ENCODE results near the gene RBMX. TPM values are rescaled to one million over a fixed set of nuclear protein-coding genes. Genes with fewer than 3 reads are reported as not detected.

The RBMX gene
- total and polyA plus RNA-seq, 2 of the 4 experiments (the other 2 are of a cell fraction), result 151 to 337 TPM

GRCh38 chrX:136861877-136862276 is 18.6 kb downstream of the RBMX start:
- Histone ChIP-seq H3K23ac (ENCODE audit: low read depth, low read length) (no peak overlapping the region), H4K8ac (ENCODE audit: low read depth in 2 of 2, low read length in 2 of 2) (no peak overlapping the region), H3K18ac (ENCODE audit: low read depth, low read length) (no peak overlapping the region), H4K91ac (ENCODE audit: insufficient read depth, low read depth, low read length) (no peak overlapping the region), H3K4me2 (ENCODE audit: low read depth, low read length) (no peak overlapping the region), H3K4me1 (ENCODE audit: control insufficient read depth, insufficient read depth, low read length) (no peaks in the 10 kb centered on the region), H3K27me3 (ENCODE audit: control insufficient read depth, insufficient read depth, low read length) (no peaks in the 10 kb centered on the region), H4K20me1 (ENCODE audit: insufficient read depth, low read length) (no peaks in the 10 kb centered on the region; the same call in 1 of the 2 replicates), H2AK5ac (ENCODE audit: low read depth, low read length) (no peak overlapping the region), H4K5ac (ENCODE audit: low read depth, low read length) (no peak overlapping the region), H3K36me3 (ENCODE audit: control insufficient read depth, insufficient read depth, low read length) (peaks cover 20% of the 10 kb centered on the region), H2BK120ac (ENCODE audit: low read depth, low read length) (no peak overlapping the region), H2BK5ac (ENCODE audit: low read depth, low read length, poor library complexity, severe bottlenecking) (no peak overlapping the region), H3K79me1 (ENCODE audit: low read depth in 1 of 2, low read length in 2 of 2) (peaks cover 0 to 12% of the 10 kb centered on the region in 2 experiments; a peak in 2 of 4 replicates), H2BK15ac (ENCODE audit: low read depth, low read length) (no peak overlapping the region), H3K56ac (ENCODE audit: extremely low read depth, insufficient read depth, low read length) (no peak overlapping the region), H3K14ac (replicated peaks; ENCODE audit: low read depth, low read length) (no peak overlapping the region), H3K9me1 (ENCODE audit: insufficient read depth, low read length) (no peaks in the 10 kb centered on the region; the same call in 1 of the 2 replicates), H3K27ac (ENCODE audit: insufficient read depth, low read length) (no peak overlapping the region), H2BK20ac (ENCODE audit: low read depth, low read length) (no peak overlapping the region), H3K4ac (ENCODE audit: low read depth, low read length) (no peak overlapping the region), H2AK9ac (replicated peaks; ENCODE audit: low read depth, low read length, poor library complexity) (no peak overlapping the region), H3K9me3 (ENCODE audit: control insufficient read depth, insufficient read depth, low read length) (no peaks in the 10 kb centered on the region), H2AFZ (replicated peaks; ENCODE audit: low read length, poor library complexity) (no peak overlapping the region), H3K9ac (ENCODE audit: low read depth, low read length) (no peak overlapping the region), H3K4me3 (ENCODE audit: insufficient read depth, low read depth, low read length) (no peak overlapping the region)
- WGBS, 2 experiments (ENCODE audit: extremely low coverage in 2 of 2, insufficient read length in 1 of 2), result no CpG with 5 or more reads among the region's 1 CpG
- DNase-seq (no peak), ATAC-seq (ENCODE audit: low read depth) (no peak)
- CTCF ChIA-PET, result interaction anchor here (0.7 to 1.2 kb wide), 2 partner anchors 75 to 153 kb away, joined by 3 to 7 read pairs; no protein-coding TSS in a partner anchor
- intact Hi-C loops (cut with micrococcal nuclease), result no loop called here
- POLR2A ChIA-PET (ENCODE audit: unreplicated experiment), result no interaction called here
- dilution Hi-C loops (cut with HindIII; ENCODE audit: low sequenced_read_pairs, unreplicated experiment), result no loop called here
- BruUV-seq (replicated peaks), result no TSS peak
- TF ChIP-seq, protein P1, sequence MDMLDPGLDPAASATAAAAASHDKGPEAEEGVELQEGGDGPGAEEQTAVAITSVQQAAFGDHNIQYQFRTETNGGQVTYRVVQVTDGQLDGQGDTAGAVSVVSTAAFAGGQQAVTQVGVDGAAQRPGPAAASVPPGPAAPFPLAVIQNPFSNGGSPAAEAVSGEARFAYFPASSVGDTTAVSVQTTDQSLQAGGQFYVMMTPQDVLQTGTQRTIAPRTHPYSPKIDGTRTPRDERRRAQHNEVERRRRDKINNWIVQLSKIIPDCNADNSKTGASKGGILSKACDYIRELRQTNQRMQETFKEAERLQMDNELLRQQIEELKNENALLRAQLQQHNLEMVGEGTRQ (IDR thresholded peaks at IDR 0.05; ENCODE audit: low read depth, low read length), result no peak
- TF ChIP-seq MXI1 (IDR thresholded peaks at IDR 0.05; ENCODE audit: borderline replicate concordance, low read depth, low read length) (no peak), CHD1 (IDR thresholded peaks at IDR 0.05; ENCODE audit: low read depth, low read length) (no peak), RCOR1 (IDR thresholded peaks at IDR 0.05; ENCODE audit: insufficient replicate concordance, low read length) (no peak), NFE2L2 (IDR thresholded peaks at IDR 0.05; ENCODE audit: low read depth, low read length) (no peak), CEBPB (IDR thresholded peaks at IDR 0.05; ENCODE audit: low read depth, low read length) (no peak), RAD21 (IDR thresholded peaks at IDR 0.05; ENCODE audit: low read length) (no peak), MAFK (IDR thresholded peaks at IDR 0.05; ENCODE audit: low read depth, low read length) (no peak), RFX5 (IDR thresholded peaks at IDR 0.05; ENCODE audit: low read depth, low read length) (no peak), MAZ (IDR thresholded peaks at IDR 0.05; ENCODE audit: borderline replicate concordance, low read depth, low read length) (no peak), POLR2A (IDR thresholded peaks at IDR 0.05; ENCODE audit: low read depth, low read length) (no peak), SMC3 (IDR thresholded peaks at IDR 0.05; ENCODE audit: low read depth, low read length) (no peak), FOS (IDR thresholded peaks at IDR 0.05; ENCODE audit: low read depth, low read length) (no peak), BHLHE40 (IDR thresholded peaks at IDR 0.05; ENCODE audit: low read depth, low read length) (no peak)
- TF ChIP-seq, protein P2, sequence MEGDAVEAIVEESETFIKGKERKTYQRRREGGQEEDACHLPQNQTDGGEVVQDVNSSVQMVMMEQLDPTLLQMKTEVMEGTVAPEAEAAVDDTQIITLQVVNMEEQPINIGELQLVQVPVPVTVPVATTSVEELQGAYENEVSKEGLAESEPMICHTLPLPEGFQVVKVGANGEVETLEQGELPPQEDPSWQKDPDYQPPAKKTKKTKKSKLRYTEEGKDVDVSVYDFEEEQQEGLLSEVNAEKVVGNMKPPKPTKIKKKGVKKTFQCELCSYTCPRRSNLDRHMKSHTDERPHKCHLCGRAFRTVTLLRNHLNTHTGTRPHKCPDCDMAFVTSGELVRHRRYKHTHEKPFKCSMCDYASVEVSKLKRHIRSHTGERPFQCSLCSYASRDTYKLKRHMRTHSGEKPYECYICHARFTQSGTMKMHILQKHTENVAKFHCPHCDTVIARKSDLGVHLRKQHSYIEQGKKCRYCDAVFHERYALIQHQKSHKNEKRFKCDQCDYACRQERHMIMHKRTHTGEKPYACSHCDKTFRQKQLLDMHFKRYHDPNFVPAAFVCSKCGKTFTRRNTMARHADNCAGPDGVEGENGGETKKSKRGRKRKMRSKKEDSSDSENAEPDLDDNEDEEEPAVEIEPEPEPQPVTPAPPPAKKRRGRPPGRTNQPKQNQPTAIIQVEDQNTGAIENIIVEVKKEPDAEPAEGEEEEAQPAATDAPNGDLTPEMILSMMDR (conservative IDR thresholded peaks at IDR 0.05; ENCODE audit: low read depth, low read length), result no peak
- TF ChIP-seq, protein P3, sequence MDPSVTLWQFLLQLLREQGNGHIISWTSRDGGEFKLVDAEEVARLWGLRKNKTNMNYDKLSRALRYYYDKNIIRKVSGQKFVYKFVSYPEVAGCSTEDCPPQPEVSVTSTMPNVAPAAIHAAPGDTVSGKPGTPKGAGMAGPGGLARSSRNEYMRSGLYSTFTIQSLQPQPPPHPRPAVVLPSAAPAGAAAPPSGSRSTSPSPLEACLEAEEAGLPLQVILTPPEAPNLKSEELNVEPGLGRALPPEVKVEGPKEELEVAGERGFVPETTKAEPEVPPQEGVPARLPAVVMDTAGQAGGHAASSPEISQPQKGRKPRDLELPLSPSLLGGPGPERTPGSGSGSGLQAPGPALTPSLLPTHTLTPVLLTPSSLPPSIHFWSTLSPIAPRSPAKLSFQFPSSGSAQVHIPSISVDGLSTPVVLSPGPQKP (IDR thresholded peaks at IDR 0.05; ENCODE audit: borderline replicate concordance, low read depth, low read length), result no peak
- in situ Hi-C loops (cut with MboI; ENCODE audit: low sequenced_read_pairs), result no loop called here
